ENCODE measurements around the gene MARS1.
"Not testable (repeated sequence)": the region's sequence is repeated elsewhere in the genome, so short reads cannot be mapped to it uniquely, and the experiment has no call there.

The MARS1 gene

GRCh38 chr12:57553343-57554202 is 65.7 kb downstream of the MARS1 start:
- peaks cover 17 to 42% (median 31%) of the 10 kb centered on the region in 5 donors for H3K27me3 ChIP-seq (ENCODE audit: control insufficient read depth in 5 of 5, insufficient read depth in 4 of 5, low read length in 5 of 5)
- no peak overlapping the region for H3K4me3 ChIP-seq (ENCODE audit: low read depth in 1 of 5, low read length in 5 of 5)
- H3K36me3 ChIP-seq (ENCODE audit: control insufficient read depth in 5 of 5, insufficient read depth in 5 of 5, low read length in 5 of 5), result no peaks in the 10 kb centered on the region
- no peak overlapping the region for H3K9ac ChIP-seq (ENCODE audit: low read length in 5 of 5)
- H3K9me3 ChIP-seq (ENCODE audit: control insufficient read depth in 5 of 5, low read length in 5 of 5), result no peaks in the 10 kb centered on the region
- H3K27ac ChIP-seq (ENCODE audit: low read depth, low read length), result no peak overlapping the region
- H3K4me1 ChIP-seq (ENCODE audit: control insufficient read depth in 5 of 5, insufficient read depth in 5 of 5, low read length in 5 of 5), result peaks cover 0 to 9% (median 5%) of the 10 kb centered on the region in 5 donors

GRCh38 chr12:57554453-57554852 is 66.6 kb downstream of the MARS1 start:
- H3K27ac ChIP-seq (ENCODE audit: low read depth, low read length), result no peak overlapping the region
- H3K36me3 ChIP-seq (ENCODE audit: control insufficient read depth in 5 of 5, insufficient read depth in 5 of 5, low read length in 5 of 5), result no peaks in the 10 kb centered on the region
- H3K4me1 ChIP-seq (ENCODE audit: control insufficient read depth in 5 of 5, insufficient read depth in 5 of 5, low read length in 5 of 5), result peaks cover 0 to 7% (median 5%) of the 10 kb centered on the region in 5 donors
- H3K9ac ChIP-seq (ENCODE audit: low read length in 5 of 5), result no peak overlapping the region
- H3K27me3 ChIP-seq (ENCODE audit: control insufficient read depth in 5 of 5, insufficient read depth in 4 of 5, low read length in 5 of 5), result peaks cover 9 to 36% (median 23%) of the 10 kb centered on the region in 5 donors
- no peak overlapping the region for H3K4me3 ChIP-seq (ENCODE audit: low read depth in 1 of 5, low read length in 5 of 5)
- H3K9me3 ChIP-seq (ENCODE audit: control insufficient read depth in 5 of 5, low read length in 5 of 5), result no peaks in the 10 kb centered on the region

DNA sequence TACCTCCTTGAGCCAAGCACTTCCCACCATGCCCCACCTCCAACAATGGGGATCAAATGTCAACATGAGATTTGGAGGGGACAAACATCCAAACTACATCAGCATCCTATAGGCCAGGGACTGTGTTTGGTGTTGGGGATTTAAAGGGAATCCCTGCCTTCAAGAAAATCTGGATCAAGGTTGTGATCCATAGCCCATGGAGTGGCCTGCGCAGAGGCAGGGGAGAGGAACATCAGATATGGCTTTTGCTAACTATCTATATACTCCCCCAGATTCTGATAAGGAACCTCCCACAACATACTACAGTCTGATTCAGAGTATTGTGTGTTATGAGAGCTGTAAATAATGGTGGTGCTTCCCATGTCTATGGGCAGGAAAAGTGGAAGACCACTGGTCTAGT is 67.0 kb downstream of the MARS1 start:
- H3K4me3 ChIP-seq (ENCODE audit: low read depth in 1 of 5, low read length in 5 of 5), result no peak overlapping the region
- peaks cover 0 to 3% (median 3%) of the 10 kb centered on the region in 5 donors for H3K4me1 ChIP-seq (ENCODE audit: control insufficient read depth in 5 of 5, insufficient read depth in 5 of 5, low read length in 5 of 5)
- no peak overlapping the region for H3K9ac ChIP-seq (ENCODE audit: low read length in 5 of 5)
- no peaks in the 10 kb centered on the region for H3K9me3 ChIP-seq (ENCODE audit: control insufficient read depth in 5 of 5, low read length in 5 of 5)
- no peak overlapping the region for H3K27ac ChIP-seq (ENCODE audit: low read depth, low read length)
- H3K27me3 ChIP-seq (ENCODE audit: control insufficient read depth in 5 of 5, insufficient read depth in 4 of 5, low read length in 5 of 5), result peaks cover 7 to 32% (median 19%) of the 10 kb centered on the region in 5 donors
- no peaks in the 10 kb centered on the region for H3K36me3 ChIP-seq (ENCODE audit: control insufficient read depth in 5 of 5, insufficient read depth in 5 of 5, low read length in 5 of 5)

DNA sequence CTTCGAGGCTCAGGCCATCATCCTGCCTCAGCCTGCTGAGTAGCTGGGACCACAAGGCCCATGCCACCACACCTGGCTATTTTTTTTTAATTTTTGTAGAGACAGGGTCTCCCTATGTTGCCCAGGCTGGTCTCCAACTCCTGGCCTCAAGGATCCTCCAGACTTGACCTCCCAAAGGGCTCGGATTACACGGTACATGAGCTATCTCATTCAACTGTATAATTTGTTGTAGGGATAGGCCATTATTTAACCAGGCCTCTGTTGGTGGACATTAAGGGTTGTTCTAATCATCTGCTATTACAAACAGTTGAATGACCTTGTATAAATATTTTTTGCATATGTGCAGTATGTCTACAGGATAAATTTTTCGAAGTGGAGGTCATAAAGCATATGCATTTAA is 71.0 kb downstream of the MARS1 start:
- Histone ChIP-seq H3K36me3 (ENCODE audit: control insufficient read depth in 5 of 5, insufficient read depth in 5 of 5, low read length in 5 of 5) (no peaks in the 10 kb centered on the region), H3K27me3 (ENCODE audit: control insufficient read depth in 5 of 5, insufficient read depth in 4 of 5, low read length in 5 of 5) (peaks cover 0 to 9% (median 4%) of the 10 kb centered on the region in 5 donors), H3K27ac (ENCODE audit: low read depth, low read length) (no peak overlapping the region), H3K9ac (ENCODE audit: low read length in 5 of 5) (no peak overlapping the region), H3K9me3 (ENCODE audit: control insufficient read depth in 5 of 5, low read length in 5 of 5) (no peaks in the 10 kb centered on the region), H3K4me1 (ENCODE audit: control insufficient read depth in 5 of 5, insufficient read depth in 5 of 5, low read length in 5 of 5) (no peaks in the 10 kb centered on the region), H3K4me3 (ENCODE audit: low read depth in 1 of 5, low read length in 5 of 5) (no peak overlapping the region)

GRCh38 chr12:57560516-57560915 is 72.6 kb downstream of the MARS1 start:
- H3K27ac ChIP-seq (ENCODE audit: low read depth, low read length), result no peak overlapping the region
- H3K36me3 ChIP-seq (ENCODE audit: control insufficient read depth in 5 of 5, insufficient read depth in 5 of 5, low read length in 5 of 5), result no peaks in the 10 kb centered on the region
- no peaks in the 10 kb centered on the region for H3K9me3 ChIP-seq (ENCODE audit: control insufficient read depth in 5 of 5, low read length in 5 of 5)
- H3K27me3 ChIP-seq (ENCODE audit: control insufficient read depth in 5 of 5, insufficient read depth in 4 of 5, low read length in 5 of 5), result peaks cover 0 to 13% (median 4%) of the 10 kb centered on the region in 5 donors
- H3K4me1 ChIP-seq (ENCODE audit: control insufficient read depth in 5 of 5, insufficient read depth in 5 of 5, low read length in 5 of 5), result no peaks in the 10 kb centered on the region
- H3K9ac ChIP-seq (ENCODE audit: low read length in 5 of 5), result no peak overlapping the region
- no peak overlapping the region for H3K4me3 ChIP-seq (ENCODE audit: low read depth in 1 of 5, low read length in 5 of 5)

DNA sequence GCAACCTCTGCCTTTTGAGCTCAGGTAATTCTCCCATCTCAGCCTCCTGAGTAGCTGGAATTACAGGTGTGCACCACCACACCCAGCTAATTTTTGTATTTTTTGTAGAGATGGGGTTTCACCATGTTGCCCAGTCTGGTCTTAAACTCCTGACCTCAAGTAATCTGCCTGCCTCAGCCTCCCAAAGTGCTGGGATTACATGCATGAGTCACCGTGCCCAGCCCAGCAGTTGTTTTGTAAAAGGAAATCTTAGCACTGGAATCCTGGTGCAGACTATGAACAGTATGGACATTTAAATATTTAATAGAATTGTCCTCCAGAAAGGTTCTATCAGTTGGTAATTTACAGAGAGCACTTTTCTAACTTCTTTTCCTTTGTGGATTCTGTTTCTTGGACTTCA is 73.2 kb downstream of the MARS1 start:
- H3K4me3 ChIP-seq (ENCODE audit: low read depth in 1 of 5, low read length in 5 of 5); H3K36me3 ChIP-seq (ENCODE audit: control insufficient read depth in 5 of 5, insufficient read depth in 5 of 5, low read length in 5 of 5); H3K4me1 ChIP-seq (ENCODE audit: control insufficient read depth in 5 of 5, insufficient read depth in 5 of 5, low read length in 5 of 5); H3K9me3 ChIP-seq (ENCODE audit: control insufficient read depth in 5 of 5, low read length in 5 of 5); H3K27ac ChIP-seq (ENCODE audit: low read depth, low read length); H3K9ac ChIP-seq (ENCODE audit: low read length in 5 of 5): not testable (repeated sequence)
- H3K27me3 ChIP-seq (ENCODE audit: control insufficient read depth in 5 of 5, insufficient read depth in 4 of 5, low read length in 5 of 5), result peaks cover 0 to 13% (median 4%) of the 10 kb centered on the region in 5 donors

DNA sequence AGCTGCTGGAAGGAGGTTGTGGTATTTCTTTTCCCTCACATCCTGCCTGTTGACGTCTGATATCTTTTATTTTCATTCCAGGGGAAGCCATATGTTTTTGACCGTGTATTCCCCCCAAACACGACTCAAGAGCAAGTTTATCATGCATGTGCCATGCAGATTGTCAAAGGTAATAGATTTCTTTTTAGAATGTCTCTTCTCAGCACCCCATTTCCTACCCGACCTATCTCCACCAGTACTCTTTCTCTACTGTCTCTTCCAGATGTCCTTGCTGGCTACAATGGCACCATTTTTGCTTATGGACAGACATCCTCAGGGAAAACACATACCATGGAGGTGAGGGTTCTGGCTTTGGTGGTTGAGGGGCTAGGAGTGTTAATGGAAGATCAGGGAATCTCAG is 75.5 kb downstream of the MARS1 start:
- Histone ChIP-seq H3K9ac (ENCODE audit: low read length in 5 of 5) (no peak overlapping the region), H3K36me3 (ENCODE audit: control insufficient read depth in 5 of 5, insufficient read depth in 5 of 5, low read length in 5 of 5) (no peaks in the 10 kb centered on the region), H3K27me3 (ENCODE audit: control insufficient read depth in 5 of 5, insufficient read depth in 4 of 5, low read length in 5 of 5) (peaks cover 0 to 13% (median 5%) of the 10 kb centered on the region in 5 donors), H3K9me3 (ENCODE audit: control insufficient read depth in 5 of 5, low read length in 5 of 5) (no peaks in the 10 kb centered on the region), H3K27ac (ENCODE audit: low read depth, low read length) (no peak overlapping the region), H3K4me1 (ENCODE audit: control insufficient read depth in 5 of 5, insufficient read depth in 5 of 5, low read length in 5 of 5) (no peaks in the 10 kb centered on the region), H3K4me3 (ENCODE audit: low read depth in 1 of 5, low read length in 5 of 5) (no peak overlapping the region)

- no peak overlapping the region for H3K4me3 ChIP-seq (ENCODE audit: low read depth in 1 of 5, low read length in 5 of 5)
- no peaks in the 10 kb centered on the region for H3K9me3 ChIP-seq (ENCODE audit: control insufficient read depth in 5 of 5, low read length in 5 of 5)
- H3K36me3 ChIP-seq (ENCODE audit: control insufficient read depth in 5 of 5, insufficient read depth in 5 of 5, low read length in 5 of 5), result no peaks in the 10 kb centered on the region
- H3K27me3 ChIP-seq (ENCODE audit: control insufficient read depth in 5 of 5, insufficient read depth in 4 of 5, low read length in 5 of 5), result peaks cover 5 to 16% (median 6%) of the 10 kb centered on the region in 5 donors
- H3K9ac ChIP-seq (ENCODE audit: low read length in 5 of 5), result no peak overlapping the region
- H3K4me1 ChIP-seq (ENCODE audit: control insufficient read depth in 5 of 5, insufficient read depth in 5 of 5, low read length in 5 of 5), result no peaks in the 10 kb centered on the region
- no peak overlapping the region for H3K27ac ChIP-seq (ENCODE audit: low read depth, low read length)
These were observed 76.4 kb downstream of the MARS1 start for GRCh38 chr12:57564178-57564740.
